ENCODE results near the gene PYCR2. TPM values are rescaled to one million over a fixed set of nuclear protein-coding genes. Genes with fewer than 3 reads are reported as not detected.

Gene PYCR2
- total RNA-seq, 3 donors from 2014 or later = 33.0 to 43.6 (median 38.3) TPM

DNA sequence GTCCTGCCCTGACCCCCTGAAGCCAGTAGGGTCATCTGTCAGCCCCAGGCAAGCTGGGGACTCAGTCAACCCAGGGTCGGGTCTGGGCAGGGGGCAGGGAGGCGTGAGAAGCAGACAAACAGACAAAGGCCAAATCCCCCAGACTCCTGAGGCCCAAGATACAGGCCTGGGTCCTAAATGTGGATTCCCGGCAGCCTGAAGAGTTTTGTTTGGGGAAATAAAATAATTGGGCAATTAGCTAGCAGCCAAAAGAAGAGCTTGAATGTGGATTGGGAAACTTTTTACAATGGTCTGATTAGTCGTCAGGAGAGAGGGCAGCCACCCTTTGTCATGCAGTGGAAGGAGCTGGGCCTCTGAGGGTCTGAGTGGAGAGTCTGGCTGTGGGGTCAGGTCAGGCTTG lies 21.5 kb upstream of the PYCR2 start:
- H3K4me3 ChIP-seq = no peak overlapping the region
- TF ChIP-seq, protein P1, sequence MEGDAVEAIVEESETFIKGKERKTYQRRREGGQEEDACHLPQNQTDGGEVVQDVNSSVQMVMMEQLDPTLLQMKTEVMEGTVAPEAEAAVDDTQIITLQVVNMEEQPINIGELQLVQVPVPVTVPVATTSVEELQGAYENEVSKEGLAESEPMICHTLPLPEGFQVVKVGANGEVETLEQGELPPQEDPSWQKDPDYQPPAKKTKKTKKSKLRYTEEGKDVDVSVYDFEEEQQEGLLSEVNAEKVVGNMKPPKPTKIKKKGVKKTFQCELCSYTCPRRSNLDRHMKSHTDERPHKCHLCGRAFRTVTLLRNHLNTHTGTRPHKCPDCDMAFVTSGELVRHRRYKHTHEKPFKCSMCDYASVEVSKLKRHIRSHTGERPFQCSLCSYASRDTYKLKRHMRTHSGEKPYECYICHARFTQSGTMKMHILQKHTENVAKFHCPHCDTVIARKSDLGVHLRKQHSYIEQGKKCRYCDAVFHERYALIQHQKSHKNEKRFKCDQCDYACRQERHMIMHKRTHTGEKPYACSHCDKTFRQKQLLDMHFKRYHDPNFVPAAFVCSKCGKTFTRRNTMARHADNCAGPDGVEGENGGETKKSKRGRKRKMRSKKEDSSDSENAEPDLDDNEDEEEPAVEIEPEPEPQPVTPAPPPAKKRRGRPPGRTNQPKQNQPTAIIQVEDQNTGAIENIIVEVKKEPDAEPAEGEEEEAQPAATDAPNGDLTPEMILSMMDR (IDR thresholded peaks at IDR 0.05) = no peak
- no peaks in the 10 kb centered on the region for H3K4me1 ChIP-seq (ENCODE audit: low read depth)
- no peaks in the 10 kb centered on the region for H3K9me3 ChIP-seq
- intact Hi-C loops (cut with DNase I, micrococcal nuclease) = no loop called here
- H3K36me3 ChIP-seq (ENCODE audit: low read depth) = no peaks in the 10 kb centered on the region
- DNase-seq (no peak), ATAC-seq (no peak)

DNA sequence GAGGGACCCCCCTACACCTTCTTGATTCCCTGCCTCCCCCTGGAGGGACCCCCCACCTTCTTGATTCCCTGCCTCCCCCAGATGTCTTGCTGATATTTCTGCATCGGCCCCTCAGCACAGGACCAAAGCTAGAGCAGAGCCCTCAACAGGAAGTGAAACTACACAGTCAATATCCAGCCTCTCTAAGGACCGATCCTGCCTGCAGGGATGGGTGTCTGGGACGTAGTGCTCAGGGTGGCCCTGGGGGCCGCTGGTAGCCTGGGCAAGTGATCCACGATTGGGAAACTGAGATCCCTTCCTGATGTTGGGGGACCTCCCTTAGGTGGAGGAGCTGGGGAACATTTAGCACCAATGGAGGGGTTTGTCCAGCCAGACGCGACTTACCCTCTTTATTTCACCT lies 20.9 kb upstream of the PYCR2 start:
- ATAC-seq = peak; percentile 36
- H3K4me3 ChIP-seq = no peak overlapping the region
- no peaks in the 10 kb centered on the region for H3K36me3 ChIP-seq (ENCODE audit: low read depth)
- no peaks in the 10 kb centered on the region for H3K9me3 ChIP-seq
- no peak for DNase-seq
- H3K4me1 ChIP-seq (ENCODE audit: low read depth) = no peaks in the 10 kb centered on the region
- intact Hi-C loops (cut with DNase I, micrococcal nuclease) = no loop called here
- TF ChIP-seq, protein P1 (IDR thresholded peaks at IDR 0.05) = no peak

DNA sequence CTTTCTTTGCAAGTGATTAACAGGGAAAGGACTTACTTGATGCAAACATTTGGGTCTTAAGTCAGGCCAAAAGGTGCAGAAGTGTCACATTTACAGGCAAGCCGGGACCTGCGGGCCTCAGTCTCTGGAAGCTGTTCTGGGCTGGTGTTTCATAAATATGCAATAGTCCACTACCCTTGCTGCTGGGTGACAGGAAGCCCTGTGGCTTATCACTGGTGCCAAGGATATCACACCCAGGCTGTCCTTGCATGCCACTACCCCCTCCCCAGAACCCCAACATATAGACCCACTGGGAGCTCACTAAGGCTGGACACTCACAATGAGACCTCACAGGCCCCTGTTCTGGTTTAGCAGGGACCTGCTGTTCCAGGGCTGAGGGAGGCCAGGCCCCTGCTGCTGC lies 20.3 kb upstream of the PYCR2 start:
- no peaks in the 10 kb centered on the region for H3K4me1 ChIP-seq (ENCODE audit: low read depth)
- TF ChIP-seq, protein P1 (IDR thresholded peaks at IDR 0.05) = no peak
- ATAC-seq = no peak
- intact Hi-C loops (cut with DNase I, micrococcal nuclease) = no loop called here
- H3K4me3 ChIP-seq = no peak overlapping the region
- DNase-seq = no peak
- no peaks in the 10 kb centered on the region for H3K36me3 ChIP-seq (ENCODE audit: low read depth)
- no peaks in the 10 kb centered on the region for H3K9me3 ChIP-seq

DNA sequence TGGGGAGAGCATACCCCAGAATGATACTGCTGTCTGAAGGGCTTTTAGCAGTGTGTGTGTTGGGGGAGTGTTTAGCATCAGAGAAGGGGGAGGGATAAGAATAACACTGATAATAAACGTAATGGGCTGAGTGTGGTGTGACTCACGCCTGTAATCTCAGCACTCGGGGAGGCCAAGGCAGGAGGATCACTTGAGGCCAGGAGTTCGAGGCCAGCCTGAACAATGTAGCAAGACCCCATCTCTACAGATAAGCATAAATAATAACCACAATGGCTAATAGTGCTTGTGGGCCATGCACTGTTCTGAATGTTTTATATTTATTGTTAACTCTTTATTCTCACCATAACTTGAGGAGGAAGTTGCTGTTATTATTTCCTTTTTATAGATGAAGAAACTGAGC lies 19.5 kb upstream of the PYCR2 start:
- no peaks in the 10 kb centered on the region for H3K4me1 ChIP-seq (ENCODE audit: low read depth)
- TF ChIP-seq, protein P1 (IDR thresholded peaks at IDR 0.05) = no peak
- intact Hi-C loops (cut with DNase I, micrococcal nuclease) = no loop called here
- H3K36me3 ChIP-seq (ENCODE audit: low read depth) = no peaks in the 10 kb centered on the region
- H3K9me3 ChIP-seq = no peaks in the 10 kb centered on the region
- H3K4me3 ChIP-seq = no peak overlapping the region
- no peak for ATAC-seq
- DNase-seq = no peak

DNA sequence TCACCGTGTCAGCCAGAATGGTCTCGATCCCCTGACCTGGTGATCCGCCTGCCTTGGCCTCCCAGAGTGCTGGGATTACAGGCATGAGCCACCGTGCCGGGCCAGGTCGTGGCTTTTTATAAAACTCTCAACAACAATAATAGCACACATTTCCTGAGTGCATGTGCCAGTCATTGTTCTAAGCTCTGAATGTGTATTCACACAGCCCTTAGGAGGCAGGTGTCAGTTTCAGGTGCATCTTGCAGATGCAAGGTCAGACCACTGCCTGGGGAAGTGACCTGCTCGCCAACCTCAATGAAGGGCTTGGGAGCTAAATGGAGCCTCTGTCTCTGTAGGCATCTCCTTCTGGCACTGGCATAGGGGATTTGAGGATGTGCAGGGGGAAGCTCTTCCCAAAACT lies 18.5 kb upstream of the PYCR2 start:
- H3K9me3 ChIP-seq = no peaks in the 10 kb centered on the region
- no peaks in the 10 kb centered on the region for H3K4me1 ChIP-seq (ENCODE audit: low read depth)
- intact Hi-C loops (cut with DNase I, micrococcal nuclease) = no loop called here
- no peak overlapping the region for H3K4me3 ChIP-seq
- TF ChIP-seq, protein P1 (IDR thresholded peaks at IDR 0.05) = no peak
- no peaks in the 10 kb centered on the region for H3K36me3 ChIP-seq (ENCODE audit: low read depth)
- no peak for DNase-seq
- ATAC-seq = peak; percentile 37

DNA sequence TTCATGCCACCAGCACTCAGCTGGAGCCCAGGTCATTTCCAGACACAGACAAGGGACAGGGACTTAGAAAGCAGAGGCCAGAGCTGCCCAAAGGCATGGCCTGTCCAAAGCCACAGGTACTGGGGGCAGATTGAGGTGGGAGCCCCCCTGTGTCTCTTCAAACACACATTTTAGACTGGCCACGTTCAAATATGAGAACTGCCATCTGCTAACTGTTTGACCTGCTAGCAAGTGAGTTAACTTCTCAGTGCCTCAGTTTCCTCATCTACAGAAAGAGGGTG lies 17.8 kb upstream of the PYCR2 start:
- intact Hi-C loops (cut with DNase I, micrococcal nuclease) = no loop called here
- H3K4me3 ChIP-seq = no peak overlapping the region
- no peaks in the 10 kb centered on the region for H3K9me3 ChIP-seq
- ATAC-seq (no peak), DNase-seq (no peak)
- H3K36me3 ChIP-seq (ENCODE audit: low read depth) = no peaks in the 10 kb centered on the region
- TF ChIP-seq, protein P1 (IDR thresholded peaks at IDR 0.05) = no peak
- no peaks in the 10 kb centered on the region for H3K4me1 ChIP-seq (ENCODE audit: low read depth)
